HG03097 (cell line): ENCODE results near the gene SNRNP48.

ENCODE experiments used
- ATAC-seq: cut with Tn5 transposase; IDR thresholded peaks from one replicate; pipeline ENCODE4 v1.9.1; 2021; ENCODE audit not compliant: unreplicated experiment, low FRiP score

SNRNP48 gene

DNA sequence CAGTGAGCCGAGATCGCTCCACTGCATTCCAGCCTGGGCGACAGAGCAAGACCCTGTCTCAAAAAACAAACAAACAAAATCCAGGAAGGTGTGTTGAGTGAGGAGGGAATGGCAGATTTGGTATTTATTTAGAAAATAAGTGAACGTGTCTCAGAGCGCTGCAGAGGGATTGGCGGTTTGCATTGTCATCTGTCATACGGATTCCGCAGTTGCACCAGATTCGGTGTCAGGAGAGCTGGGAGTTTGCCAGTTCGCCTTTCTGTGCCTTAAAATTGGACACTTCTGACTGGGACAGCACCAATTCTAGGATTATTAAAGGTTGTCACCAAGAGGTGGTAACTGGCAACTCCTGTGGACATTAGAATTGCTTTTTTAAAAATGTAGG lies 912 bp downstream of the SNRNP48 start:
- no peak for ATAC-seq

DNA sequence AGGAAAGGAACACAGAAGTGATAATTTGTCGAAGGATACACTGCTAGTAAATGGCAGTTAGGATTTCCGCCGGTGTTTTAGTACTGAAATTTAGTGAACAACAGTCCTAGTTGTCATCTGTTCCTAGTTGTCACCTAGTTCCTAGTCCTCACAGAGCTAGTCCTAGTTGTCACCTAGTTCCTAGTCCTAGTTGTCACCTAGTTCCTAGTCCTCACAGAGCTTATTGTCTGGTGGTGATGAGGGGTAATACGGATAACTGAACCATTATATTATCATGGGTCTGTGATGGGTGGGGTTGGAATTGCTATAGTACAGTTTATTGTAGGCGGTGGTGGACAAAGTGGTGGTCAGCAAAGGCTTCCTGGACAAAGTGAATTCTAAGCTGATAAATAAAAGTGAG lies 1.8 kb downstream of the SNRNP48 start:
- ATAC-seq, result no peak

- no peak for ATAC-seq
Measured at GRCh38 chr6:7593229-7593628, 3.2 kb downstream of the SNRNP48 start.

DNA sequence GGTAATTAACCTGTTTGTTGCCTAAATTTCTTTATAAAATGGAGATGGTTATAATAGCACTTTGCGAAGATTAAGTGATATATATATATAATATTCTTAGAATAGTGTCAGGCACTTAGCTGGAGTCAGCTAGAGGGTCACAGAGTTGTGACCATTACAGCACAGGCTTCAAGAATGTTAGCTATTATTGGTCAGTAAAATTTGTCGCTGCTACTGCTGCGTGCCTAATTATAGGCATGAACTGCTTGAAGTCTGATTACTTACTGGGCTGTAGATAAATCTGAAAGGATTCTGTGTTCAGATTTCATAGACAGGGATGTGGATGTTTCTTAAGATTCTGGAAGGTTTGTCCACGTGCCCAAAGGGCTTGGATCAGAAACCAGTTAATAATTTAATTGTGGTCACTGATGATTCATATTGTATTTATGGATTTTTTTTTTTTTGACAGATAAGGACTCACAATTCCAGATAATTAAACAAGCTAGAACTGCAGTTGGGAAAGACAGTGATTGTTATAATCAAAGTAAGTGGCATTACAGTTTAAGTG lies 4.7 kb downstream of the SNRNP48 start:
- no peak for ATAC-seq

- ATAC-seq, result no peak
Measured at GRCh38 chr6:7604003-7604402, 14.0 kb downstream of the SNRNP48 start.

- ATAC-seq, result no peak
Measured at GRCh38 chr6:7604506-7604905, 14.5 kb downstream of the SNRNP48 start.

DNA sequence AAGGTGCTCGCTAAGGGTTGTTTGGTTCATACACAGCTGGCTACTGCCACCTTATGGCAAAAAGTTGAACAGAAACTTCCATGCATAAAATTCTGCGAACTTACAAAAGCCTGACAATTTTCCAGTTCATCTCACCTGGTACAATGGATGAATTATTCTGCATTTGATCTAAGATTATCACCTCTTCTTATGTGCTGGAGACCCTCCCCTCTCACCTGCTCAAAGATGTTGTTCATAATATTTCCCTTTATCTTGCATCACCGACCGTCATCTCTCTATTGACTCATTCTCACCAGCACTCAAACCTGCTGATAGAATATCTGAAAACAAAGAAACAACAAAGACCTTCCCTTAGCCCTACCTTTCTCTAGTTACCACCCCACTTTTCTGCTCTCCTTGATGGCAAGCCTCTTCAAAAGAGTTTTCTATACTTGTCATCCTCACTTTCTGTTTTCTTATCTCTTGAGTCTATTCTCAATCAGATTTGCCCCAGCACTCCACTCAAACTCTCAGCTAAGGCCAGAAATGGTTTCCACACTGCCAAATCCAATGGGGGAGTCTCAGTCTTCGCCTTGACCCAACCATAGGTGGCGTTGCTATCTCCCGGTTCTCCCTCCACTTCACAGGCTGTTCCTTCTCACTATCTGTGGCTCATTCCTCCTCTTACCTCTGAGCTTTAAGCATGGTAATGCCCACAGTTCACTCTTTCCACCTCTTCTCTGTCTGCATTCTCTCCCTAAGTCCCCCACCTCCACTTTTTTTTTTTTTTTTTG lies 25.8 kb downstream of the SNRNP48 start:
- ATAC-seq, result no peak

GRCh38 chr6:7617801-7618764 lies 28.1 kb downstream of the SNRNP48 start:
- ATAC-seq, result no peak

DNA sequence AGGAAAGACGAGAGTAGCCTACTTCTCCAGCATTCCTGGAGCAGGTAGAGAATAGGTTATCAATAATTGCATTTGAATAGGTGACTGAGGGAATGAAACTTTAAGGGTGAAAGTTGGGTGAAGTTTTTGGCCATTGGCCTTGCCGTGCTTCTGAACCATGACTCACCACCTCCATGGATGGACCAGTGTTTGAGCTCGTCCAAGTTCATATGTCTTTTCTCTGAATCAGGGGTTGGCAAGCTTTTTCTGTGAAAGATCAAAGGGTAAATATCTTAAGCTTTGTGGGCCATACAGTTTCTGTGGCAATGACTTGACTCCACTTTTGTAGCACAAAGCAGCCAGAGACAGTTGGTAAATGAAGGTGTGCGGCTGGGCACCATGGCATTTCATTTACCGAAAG lies 31.8 kb downstream of the SNRNP48 start:
- ATAC-seq, result no peak

- no peak for ATAC-seq
Measured at GRCh38 chr6:7624796-7625710, 35.1 kb downstream of the SNRNP48 start.

- no peak for ATAC-seq
Measured at GRCh38 chr6:7628479-7628878, 38.5 kb downstream of the SNRNP48 start.

GRCh38 chr6:7628909-7629308 lies 38.9 kb downstream of the SNRNP48 start:
- ATAC-seq, result no peak

GRCh38 chr6:7629321-7629720 lies 39.3 kb downstream of the SNRNP48 start:
- ATAC-seq, result no peak

DNA sequence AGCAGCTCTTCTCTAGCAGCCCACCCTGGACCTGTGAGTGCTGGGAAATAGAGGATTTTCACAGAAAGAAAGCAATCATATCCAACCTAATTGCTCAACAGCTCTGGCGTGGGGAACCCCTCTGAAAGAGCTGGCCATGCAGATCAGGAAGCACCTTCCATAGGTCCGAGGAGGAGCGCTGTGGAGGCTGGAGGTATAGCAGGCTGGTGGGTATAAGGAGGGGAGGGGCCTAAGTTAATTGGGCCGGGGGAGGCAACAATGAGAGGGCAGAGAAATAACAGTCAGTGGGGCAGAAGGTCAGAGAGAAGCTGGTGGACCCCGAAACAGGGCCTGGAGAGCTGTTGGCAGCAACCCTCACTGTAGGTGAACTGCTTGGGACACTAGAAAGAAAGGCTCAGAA lies 40.8 kb downstream of the SNRNP48 start:
- ATAC-seq, result no peak

GRCh38 chr6:7631466-7631865 lies 41.5 kb downstream of the SNRNP48 start:
- ATAC-seq, result no peak

GRCh38 chr6:7632501-7633290 lies 42.7 kb downstream of the SNRNP48 start:
- no peak for ATAC-seq

- no peak for ATAC-seq
Measured at GRCh38 chr6:7633361-7633760, 43.4 kb downstream of the SNRNP48 start.

- ATAC-seq, result no peak
Measured at GRCh38 chr6:7636151-7636550, 46.2 kb downstream of the SNRNP48 start.

DNA sequence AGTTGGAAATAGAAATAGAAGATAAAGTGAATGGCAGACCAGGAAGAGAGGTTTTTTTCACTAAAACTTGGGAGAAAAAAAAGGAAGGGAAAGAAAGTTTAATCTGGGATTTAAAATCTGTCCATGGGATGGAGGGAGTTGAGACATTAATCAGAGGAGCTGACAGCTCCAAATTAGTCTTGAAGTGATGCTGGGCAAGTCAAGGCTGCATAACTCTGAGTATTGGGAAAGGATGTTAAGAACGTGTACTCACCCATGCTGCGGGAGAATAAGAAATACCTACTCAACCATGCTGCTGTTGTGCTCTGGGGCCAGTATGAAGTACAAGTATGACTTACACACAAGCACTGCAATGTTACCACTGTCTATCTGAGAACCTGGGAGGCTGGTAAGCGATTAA lies 47.5 kb downstream of the SNRNP48 start:
- no peak for ATAC-seq

- no peak for ATAC-seq
Measured at GRCh38 chr6:7639427-7639826, 49.4 kb downstream of the SNRNP48 start.
